Activated CD8-positive, alpha-beta memory T cell treated with anti-CD3 and anti-CD28 coated beads for 36 hours (primary cell): Measurements from ENCODE around the gene EHMT1. TPM values are rescaled to one million over a fixed set of nuclear protein-coding genes. Genes with fewer than 3 reads are reported as not detected.

Source experiments
- CTCF ChIA-PET: fragments of 350-600 bp; sonication (Branson Sonifier 250); formaldehyde crosslinking; loops from one replicate; lab custom pipeline; 2021; ENCODE audit warnings: antibody characterized with exemption; lab: Charles Lee
- POLR2A ChIA-PET: fragments of 350-600 bp; sonication (Branson Sonifier 250); formaldehyde crosslinking; loops from one replicate; lab custom pipeline; 2021; ENCODE audit warnings: antibody characterized with exemption; lab: Charles Lee
- total RNA-seq, 2 experiments: library from RNA; stranded (reverse); gene quantifications; one replicate each; pipeline ENCODE4 v1.2.3, GENCODE V29; 2021

Gene EHMT1
- total RNA-seq, 2 experiments from 2014 or later = 69.9 to 75.4 TPM

GRCh38 chr9:137738703-137739102 lies 119.9 kb downstream of the EHMT1 start:
- ChIA-PET POLR2A (no interaction called here), CTCF (no interaction called here)

- ChIA-PET POLR2A (no interaction called here), CTCF (no interaction called here)
These were observed 120.8 kb downstream of the EHMT1 start for GRCh38 chr9:137739371-137740309.

- POLR2A ChIA-PET = no interaction called here
- CTCF ChIA-PET = no interaction called here
These were observed 121.5 kb downstream of the EHMT1 start for GRCh38 chr9:137740312-137740711.

- ChIA-PET CTCF (no interaction called here), POLR2A (no interaction called here)
These were observed 122.5 kb downstream of the EHMT1 start for GRCh38 chr9:137741330-137741729.

GRCh38 chr9:137742698-137743097 lies 123.9 kb downstream of the EHMT1 start:
- ChIA-PET POLR2A (no interaction called here), CTCF (no interaction called here)

GRCh38 chr9:137743695-137744094 lies 124.9 kb downstream of the EHMT1 start:
- CTCF ChIA-PET = interaction anchor here (0.6 to 1.4 kb wide), 2 partner anchors 21 to 343 kb away, joined by 3 to 4 read pairs; no protein-coding TSS in a partner anchor
- POLR2A ChIA-PET = no interaction called here

- ChIA-PET POLR2A (interaction anchor here (0.5 kb wide), 1 partner anchor 384 kb away, joined by 6 read pairs; no protein-coding TSS in a partner anchor), CTCF (interaction anchor here (0.7 to 1.4 kb wide), 3 partner anchors 20 to 45 kb away, joined by 3 read pairs; no protein-coding TSS in a partner anchor)
These were observed 125.9 kb downstream of the EHMT1 start for GRCh38 chr9:137744632-137745183.

- POLR2A ChIA-PET = no interaction called here
These were observed 126.8 kb downstream of the EHMT1 start for GRCh38 chr9:137745541-137745991.

GRCh38 chr9:137748311-137748710 lies 129.5 kb downstream of the EHMT1 start:
- CTCF ChIA-PET = no interaction called here

More at GRCh38 chr9:137745541-137745991, 126.8 kb downstream of the EHMT1 start:
- CTCF ChIA-PET = interaction anchor here (0.7 to 0.8 kb wide), 2 partner anchors 19 to 44 kb away, joined by 3 read pairs; no protein-coding TSS in a partner anchor

GRCh38 chr9:137748741-137749140 lies 129.9 kb downstream of the EHMT1 start:
- POLR2A ChIA-PET = no interaction called here
- CTCF ChIA-PET = no interaction called here

More at GRCh38 chr9:137748311-137748710, 129.5 kb downstream of the EHMT1 start:
- POLR2A ChIA-PET = no interaction called here

- CTCF ChIA-PET = interaction anchor here (1.0 kb wide), 1 partner anchor 60 kb away, joined by 3 read pairs; no protein-coding TSS in a partner anchor
- POLR2A ChIA-PET = no interaction called here
These were observed 130.7 kb downstream of the EHMT1 start for GRCh38 chr9:137749511-137749910.

- ChIA-PET POLR2A (no interaction called here), CTCF (interaction anchor here (1.0 kb wide), 1 partner anchor 60 kb away, joined by 3 read pairs; no protein-coding TSS in a partner anchor)
These were observed 131.2 kb downstream of the EHMT1 start for GRCh38 chr9:137750007-137750406.

- POLR2A ChIA-PET = no interaction called here
- CTCF ChIA-PET = no interaction called here
These were observed 131.8 kb downstream of the EHMT1 start for GRCh38 chr9:137750566-137750965.

GRCh38 chr9:137751616-137752015 lies 132.8 kb downstream of the EHMT1 start:
- CTCF ChIA-PET = no interaction called here

GRCh38 chr9:137752426-137752825 lies 133.6 kb downstream of the EHMT1 start:
- POLR2A ChIA-PET = no interaction called here
- CTCF ChIA-PET = no interaction called here

More at GRCh38 chr9:137751616-137752015, 132.8 kb downstream of the EHMT1 start:
- POLR2A ChIA-PET = no interaction called here

GRCh38 chr9:137753192-137753765 lies 134.5 kb downstream of the EHMT1 start:
- POLR2A ChIA-PET = no interaction called here
- CTCF ChIA-PET = interaction anchor here (1.1 kb wide), 1 partner anchor 35 kb away, joined by 3 read pairs; no protein-coding TSS in a partner anchor

GRCh38 chr9:137755261-137755927 lies 136.6 kb downstream of the EHMT1 start:
- POLR2A ChIA-PET = no interaction called here

GRCh38 chr9:137756045-137756744 lies 137.4 kb downstream of the EHMT1 start:
- ChIA-PET POLR2A (no interaction called here), CTCF (no interaction called here)

More at GRCh38 chr9:137755261-137755927, 136.6 kb downstream of the EHMT1 start:
- CTCF ChIA-PET = no interaction called here
